Measurements from ENCODE around the gene DCTN5. TPM values are rescaled to one million over a fixed set of nuclear protein-coding genes. Genes with fewer than 3 reads are reported as not detected.
A peak's percentile ranks its signal among the peaks of the same experiment; 100 is the strongest.

The DCTN5 gene
- total and polyA plus RNA-seq, 2 of the 13 experiments (the other 11 are each of a cell fraction or from before 2014, with no cell fraction given): 105 to 207 TPM

DNA sequence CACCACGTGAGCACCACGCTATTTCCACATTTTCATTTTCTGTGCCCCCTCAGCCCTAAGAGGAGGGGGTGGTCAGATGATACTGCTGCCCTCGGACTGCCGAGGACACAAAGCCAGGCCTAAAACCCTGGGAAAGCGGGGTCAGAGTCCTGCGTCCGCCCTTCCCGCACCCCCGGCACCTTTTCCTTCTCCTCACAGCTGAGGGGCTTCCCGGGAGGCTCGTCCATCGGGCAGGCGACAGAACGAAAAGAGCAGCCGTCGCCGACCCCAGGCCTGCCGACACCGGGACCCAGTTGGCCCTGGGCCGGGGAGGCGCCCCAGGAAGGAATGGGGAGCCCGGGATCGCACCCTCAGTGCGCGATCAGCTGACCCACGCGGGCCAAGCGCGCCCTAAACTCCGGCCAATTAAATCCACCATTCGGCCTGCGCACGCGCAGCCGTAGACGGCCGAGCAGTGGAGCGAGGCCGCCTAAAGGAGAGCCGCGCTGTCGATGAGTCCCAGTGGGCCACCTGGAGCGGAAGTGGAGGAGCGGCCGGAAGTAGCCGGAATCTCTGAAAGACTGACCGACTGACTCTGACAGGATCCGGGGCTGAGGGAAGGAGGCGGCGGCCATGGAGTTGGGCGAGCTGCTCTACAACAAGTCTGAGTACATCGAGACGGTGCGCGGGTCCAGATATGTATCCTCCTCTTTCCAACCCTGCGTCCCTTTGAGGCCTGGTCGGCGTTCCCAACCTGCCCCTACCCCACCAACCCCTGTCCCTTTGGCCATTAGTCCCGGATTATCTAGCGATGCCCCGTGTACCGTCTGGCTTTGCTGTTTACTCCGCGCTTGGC lies at the start of gene DCTN5, which contains the start of gene PALB2 (continued):
- peak; percentile 45; the same call in 1 of the 2 replicates for TF ChIP-seq GZF1 (CRISPR knock-in tag; IDR thresholded peaks at IDR 0.05)
- no peak for TF ChIP-seq FOXO4 (CRISPR knock-in tag; conservative IDR thresholded peaks at IDR 0.05)
- TF ChIP-seq, protein P1, sequence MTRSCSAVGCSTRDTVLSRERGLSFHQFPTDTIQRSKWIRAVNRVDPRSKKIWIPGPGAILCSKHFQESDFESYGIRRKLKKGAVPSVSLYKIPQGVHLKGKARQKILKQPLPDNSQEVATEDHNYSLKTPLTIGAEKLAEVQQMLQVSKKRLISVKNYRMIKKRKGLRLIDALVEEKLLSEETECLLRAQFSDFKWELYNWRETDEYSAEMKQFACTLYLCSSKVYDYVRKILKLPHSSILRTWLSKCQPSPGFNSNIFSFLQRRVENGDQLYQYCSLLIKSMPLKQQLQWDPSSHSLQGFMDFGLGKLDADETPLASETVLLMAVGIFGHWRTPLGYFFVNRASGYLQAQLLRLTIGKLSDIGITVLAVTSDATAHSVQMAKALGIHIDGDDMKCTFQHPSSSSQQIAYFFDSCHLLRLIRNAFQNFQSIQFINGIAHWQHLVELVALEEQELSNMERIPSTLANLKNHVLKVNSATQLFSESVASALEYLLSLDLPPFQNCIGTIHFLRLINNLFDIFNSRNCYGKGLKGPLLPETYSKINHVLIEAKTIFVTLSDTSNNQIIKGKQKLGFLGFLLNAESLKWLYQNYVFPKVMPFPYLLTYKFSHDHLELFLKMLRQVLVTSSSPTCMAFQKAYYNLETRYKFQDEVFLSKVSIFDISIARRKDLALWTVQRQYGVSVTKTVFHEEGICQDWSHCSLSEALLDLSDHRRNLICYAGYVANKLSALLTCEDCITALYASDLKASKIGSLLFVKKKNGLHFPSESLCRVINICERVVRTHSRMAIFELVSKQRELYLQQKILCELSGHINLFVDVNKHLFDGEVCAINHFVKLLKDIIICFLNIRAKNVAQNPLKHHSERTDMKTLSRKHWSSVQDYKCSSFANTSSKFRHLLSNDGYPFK (CRISPR knock-in tag; IDR thresholded peaks at IDR 0.05; ENCODE audit: borderline replicate concordance): peak; percentile 95
- TF ChIP-seq MXD4 (CRISPR knock-in tag; IDR thresholded peaks at IDR 0.05): peak; percentile 97
- peak; percentile 94 for TF ChIP-seq ZNF264 (CRISPR knock-in tag; IDR thresholded peaks at IDR 0.05)
- peak; percentile 97; the same call in 1 of the 2 replicates for TF ChIP-seq ZSCAN5A (CRISPR knock-in tag; IDR thresholded peaks at IDR 0.05; ENCODE audit: borderline replicate concordance)
- TF ChIP-seq MBNL3 (CRISPR knock-in tag; conservative IDR thresholded peaks at IDR 0.05): no peak
- peak; percentile 51; the same call in 1 of the 2 replicates for TF ChIP-seq ZSCAN25 (CRISPR knock-in tag; IDR thresholded peaks at IDR 0.05)
- peak; percentile 13; the same call in 1 of the 2 replicates for TF ChIP-seq ZBTB21 (CRISPR knock-in tag; IDR thresholded peaks at IDR 0.05)
- TF ChIP-seq CHD4 (IDR thresholded peaks at IDR 0.05; ENCODE audit: borderline replicate concordance, low read length): no peak
- peak; percentile 30; the same call in 1 of the 2 replicates for TF ChIP-seq ZNF7 (CRISPR knock-in tag; IDR thresholded peaks at IDR 0.05)
- peak; percentile 95 for TF ChIP-seq NFYB (CRISPR knock-in tag; IDR thresholded peaks at IDR 0.05)
- peak; percentile 66 for TF ChIP-seq NFRKB (IDR thresholded peaks at IDR 0.05)
- TF ChIP-seq TFAP4 (IDR thresholded peaks at IDR 0.05; ENCODE audit: borderline replicate concordance, low read depth): peak; percentile 99
- peak; percentile 97 for TF ChIP-seq ZBTB43 (CRISPR knock-in tag; conservative IDR thresholded peaks at IDR 0.05)
- TF ChIP-seq ZKSCAN5 (CRISPR knock-in tag; IDR thresholded peaks at IDR 0.05): no peak; the same call in none of the 2 replicates
- TF ChIP-seq CBX5 (CRISPR knock-in tag; IDR thresholded peaks at IDR 0.05; ENCODE audit: borderline replicate concordance): no peak; the same call in 1 of the 2 replicates
- TF ChIP-seq ZNF558 (CRISPR knock-in tag; IDR thresholded peaks at IDR 0.05; ENCODE audit: borderline replicate concordance): peak; percentile 98; the same call in 1 of the 2 replicates
- TF ChIP-seq MAFG (CRISPR knock-in tag; IDR thresholded peaks at IDR 0.05): no peak
- TF ChIP-seq ZBTB37 (CRISPR knock-in tag; IDR thresholded peaks at IDR 0.05): peak; percentile 71; the same call in 1 of the 2 replicates
